ENCODE data around the gene KIF3B.
"Not testable (repeated sequence)": the region's sequence is repeated elsewhere in the genome, so short reads cannot be mapped to it uniquely, and the experiment has no call there.

KIF3B gene

GRCh38 chr20:32357869-32358631 lies 80.6 kb downstream of the KIF3B start, which contains the start of gene ASXL1:
Gene ASXL1, plus strand, starts transcription at chr20:32358331. Its CDS starts 445 bp downstream, at chr20:32358776.
- peak; percentile 95 for DNase-seq

DNA sequence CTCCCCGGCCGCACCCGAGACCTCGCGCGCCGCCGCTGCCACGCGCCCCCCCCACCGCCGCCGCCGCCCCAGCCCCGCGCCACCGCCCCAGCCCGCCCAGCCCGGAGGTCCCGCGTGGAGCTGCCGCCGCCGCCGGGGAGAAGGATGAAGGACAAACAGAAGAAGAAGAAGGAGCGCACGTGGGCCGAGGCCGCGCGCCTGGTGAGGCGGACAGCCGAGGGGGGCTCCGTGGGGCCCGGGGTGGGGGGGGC lies 81.1 kb downstream of the KIF3B start:
- no peak for DNase-seq

DNA sequence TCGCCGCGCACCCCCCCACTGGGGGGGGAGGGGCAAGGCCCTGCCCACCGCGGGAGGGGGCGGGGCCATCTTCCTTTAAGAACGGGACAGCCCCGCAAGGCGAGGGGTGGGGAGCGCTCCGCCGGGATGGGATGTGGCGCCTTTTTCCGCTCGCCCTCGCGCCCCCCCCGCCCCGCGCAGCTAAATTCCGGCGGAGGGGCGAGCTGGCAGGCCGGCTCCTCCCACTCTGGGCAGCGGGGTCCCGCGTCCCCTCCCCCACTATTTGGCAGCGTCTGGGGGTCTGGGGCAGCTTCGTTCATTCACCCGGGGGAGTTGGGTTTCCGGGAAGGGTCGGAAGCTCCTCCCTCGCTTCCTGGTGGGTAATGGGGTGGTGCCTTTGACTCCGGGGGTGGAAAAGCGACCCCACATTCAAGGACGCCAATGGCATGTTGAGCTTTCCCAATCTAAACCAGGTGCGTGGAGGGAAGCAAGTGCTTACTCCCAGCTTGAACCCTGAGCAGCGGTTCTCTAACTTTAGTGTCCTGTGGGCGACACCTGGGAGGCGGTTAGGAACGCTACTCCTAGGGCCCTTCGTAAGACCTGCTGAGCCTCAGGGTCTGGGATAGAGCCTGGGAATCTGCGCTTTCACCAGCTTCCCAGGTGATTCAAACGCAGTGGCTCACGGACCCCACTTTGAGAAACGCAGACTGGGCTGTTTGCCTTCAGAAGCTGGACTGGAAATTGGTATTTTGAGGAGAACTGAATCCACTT lies 81.6 kb downstream of the KIF3B start:
- peak; percentile 28 for DNase-seq

DNA sequence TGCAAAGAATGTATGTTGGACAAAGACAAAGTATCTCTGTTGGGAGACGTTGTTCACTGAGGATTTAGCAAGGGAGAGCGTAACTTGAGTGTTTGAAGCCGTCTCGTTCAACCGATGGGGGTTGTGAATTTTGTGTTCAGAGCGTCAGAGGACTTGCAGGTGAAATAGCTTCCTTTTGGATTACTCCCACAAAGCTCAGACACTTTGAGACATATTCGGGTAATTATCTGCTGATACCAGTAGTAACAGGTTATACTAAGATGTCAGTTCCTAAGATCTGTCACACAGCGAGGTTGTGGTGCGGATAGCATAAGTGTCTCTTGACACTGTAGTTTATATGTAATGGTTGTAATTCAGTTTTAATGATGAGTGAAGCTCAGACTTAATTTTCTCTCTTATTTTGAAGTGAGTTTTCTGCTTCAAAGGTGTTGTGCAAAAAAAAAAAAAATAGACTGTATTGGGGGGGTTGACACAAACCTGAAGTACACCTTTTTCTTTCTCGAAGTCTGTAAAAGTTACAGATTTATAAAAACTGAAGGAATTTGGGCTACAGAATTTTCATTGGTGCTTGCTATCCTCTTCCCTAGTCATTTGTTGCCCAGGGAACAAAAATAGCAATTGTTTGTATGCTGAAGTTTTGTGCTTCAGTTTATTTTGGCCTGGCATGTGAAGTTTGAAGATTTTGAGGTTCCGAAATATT lies 82.3 kb downstream of the KIF3B start:
- no peak for DNase-seq

DNA sequence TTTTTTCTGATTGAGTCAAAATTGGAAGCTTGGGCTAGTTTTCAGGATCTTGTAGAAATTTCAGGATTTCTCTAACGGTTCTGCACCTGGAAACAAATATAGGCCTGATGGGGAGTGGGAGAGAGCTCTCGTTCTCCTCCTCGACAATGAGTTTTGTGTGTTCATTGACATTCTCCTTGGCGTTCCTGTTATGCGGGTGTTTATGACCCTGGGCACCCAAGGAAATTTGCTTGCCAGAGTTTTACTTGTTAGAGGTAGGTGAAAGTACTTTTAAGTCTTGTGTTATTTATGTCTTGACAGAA lies 82.8 kb downstream of the KIF3B start:
- DNase-seq, result no peak

DNA sequence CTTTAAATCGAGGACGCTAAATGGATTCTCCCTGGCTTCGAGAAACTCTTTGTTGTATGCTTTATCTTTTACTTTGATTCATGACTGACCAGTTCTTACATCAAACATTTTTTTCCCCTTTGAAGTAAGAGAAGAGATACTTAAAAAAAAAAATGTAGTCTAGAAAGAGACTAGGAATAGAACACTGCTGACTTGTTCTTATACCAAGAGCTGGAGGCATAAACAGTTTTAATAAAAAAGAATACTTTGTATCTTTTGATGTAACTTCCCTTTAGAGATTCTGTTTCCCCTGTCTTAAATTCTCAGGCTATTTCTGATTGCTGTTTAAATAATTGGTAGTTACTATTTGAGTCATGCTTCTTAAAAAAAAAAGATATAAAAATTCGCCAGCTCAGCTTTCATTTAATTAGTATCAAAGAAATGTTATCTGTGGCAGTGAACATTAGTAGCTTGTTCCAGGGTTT lies 85.5 kb downstream of the KIF3B start:
- DNase-seq, result no peak

- DNase-seq, result no peak
Observed at GRCh38 chr20:32363492-32363891, 86.0 kb downstream of the KIF3B start.

DNA sequence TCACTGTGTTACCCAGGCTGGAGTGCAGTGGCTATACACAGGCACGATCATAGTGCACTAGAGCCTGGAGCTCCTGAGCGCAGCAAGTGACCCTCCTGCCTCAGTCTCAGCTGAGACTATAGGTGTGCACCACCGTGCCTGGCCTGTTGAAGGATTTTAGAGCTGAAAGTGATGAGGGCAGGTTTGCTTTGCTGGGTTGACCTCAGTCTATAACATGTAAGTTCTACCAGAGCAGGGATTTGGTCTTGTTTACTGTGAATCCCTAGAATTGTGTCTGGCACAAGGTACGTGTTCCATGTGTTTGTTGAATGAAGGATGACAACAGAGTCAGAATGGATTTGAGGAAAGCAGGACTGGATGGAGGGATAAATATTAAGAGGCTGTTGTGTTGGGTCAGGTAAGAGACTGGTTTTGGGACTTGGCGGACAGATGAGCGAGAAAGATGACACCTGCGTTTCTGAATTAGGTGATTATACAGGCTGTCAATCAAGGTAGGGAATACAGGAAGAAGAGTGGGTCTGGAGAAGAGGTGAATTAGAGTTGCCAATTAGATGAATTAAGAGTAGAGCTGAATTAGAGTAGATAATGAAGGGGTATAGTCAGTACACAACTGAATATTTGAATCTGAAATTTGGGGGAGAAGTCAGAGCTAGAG lies 87.2 kb downstream of the KIF3B start:
- no peak for DNase-seq

- peak; percentile 88 for DNase-seq
Observed at GRCh38 chr20:32365564-32365963, 88.1 kb downstream of the KIF3B start.

DNA sequence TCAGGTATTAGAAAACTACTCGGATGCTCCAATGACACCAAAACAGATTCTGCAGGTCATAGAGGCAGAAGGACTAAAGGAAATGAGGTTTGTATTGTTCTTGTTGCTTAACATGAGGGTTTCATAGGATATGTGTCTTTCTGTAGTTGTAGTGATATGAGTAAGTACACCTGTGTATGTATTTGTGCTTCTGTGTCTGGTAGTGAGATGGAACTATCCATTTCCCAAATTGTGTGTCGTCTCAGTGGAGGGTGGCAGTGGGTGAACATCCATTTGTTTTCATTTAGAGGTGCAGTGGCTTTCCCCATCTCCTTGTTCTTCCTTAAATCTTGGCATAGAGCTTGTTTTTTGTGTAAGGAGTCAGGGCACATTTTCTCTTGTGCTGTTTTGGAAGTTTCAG lies 88.9 kb downstream of the KIF3B start:
- DNase-seq, result no peak

DNA sequence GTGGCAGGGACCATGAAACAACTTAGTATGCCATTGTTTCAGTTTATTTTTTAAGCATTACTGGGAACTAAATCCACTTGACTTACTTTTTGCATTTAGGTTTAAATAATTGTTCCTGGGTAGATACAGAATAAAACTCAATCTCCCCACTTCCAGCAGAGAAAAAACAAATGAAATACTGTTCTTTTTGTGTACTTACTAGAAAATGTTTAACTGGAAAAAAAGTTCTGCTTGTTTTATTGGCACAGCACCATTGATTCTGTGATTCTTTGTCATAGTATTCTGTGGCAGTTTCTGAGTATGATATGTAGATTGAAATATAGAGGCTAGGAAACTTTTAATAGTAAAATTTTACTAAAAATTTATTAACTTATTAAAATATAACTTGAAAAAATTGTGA lies 90.9 kb downstream of the KIF3B start:
- DNase-seq, result no peak

- no peak for DNase-seq
Observed at GRCh38 chr20:32368925-32369324, 91.5 kb downstream of the KIF3B start.

GRCh38 chr20:32370897-32371296 lies 93.4 kb downstream of the KIF3B start:
- DNase-seq, result no peak

- no peak for DNase-seq
Observed at GRCh38 chr20:32378461-32378860, 101.0 kb downstream of the KIF3B start.

GRCh38 chr20:32380037-32380436 lies 102.6 kb downstream of the KIF3B start:
- not testable (repeated sequence) for DNase-seq

- no peak for DNase-seq
Observed at GRCh38 chr20:32380745-32381144, 103.3 kb downstream of the KIF3B start.

- DNase-seq, result peak; percentile 36
Observed at GRCh38 chr20:32382102-32382950, 104.9 kb downstream of the KIF3B start.

DNA sequence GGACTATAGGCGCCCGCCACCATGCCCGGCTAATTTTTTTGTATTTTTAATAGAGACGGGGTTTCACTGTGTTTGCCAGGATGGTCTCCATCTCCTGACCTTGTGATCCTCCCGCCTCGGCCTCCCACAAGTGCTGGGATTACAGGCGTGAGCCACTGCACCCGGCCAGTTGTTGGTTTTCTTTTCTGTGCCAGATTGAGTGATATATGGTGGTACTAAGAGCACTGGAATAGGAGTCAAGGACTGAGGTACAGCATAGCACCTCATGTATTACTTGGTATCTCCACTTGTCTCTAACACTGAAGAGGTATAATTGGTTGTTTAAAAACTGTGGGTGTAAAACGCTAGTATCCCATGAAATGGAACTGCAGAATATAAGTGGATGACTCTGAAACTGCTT lies 106.0 kb downstream of the KIF3B start:
- not testable (repeated sequence) for DNase-seq

Data from NCI-H1694 (cell line).